Mesendoderm (in vitro differentiated cells): ENCODE measurements around the gene LSM4.
A peak's percentile ranks its signal among the peaks of the same experiment; 100 is the strongest.

Source experiments
- DNase-seq: peaks from one replicate; pipeline ENCODE4 v3.0.0; 2013
- H2AK5ac ChIP-seq: 2 replicates; pipeline ENCODE4 v1.6.1; 2013; ENCODE audit warnings: low read length, inconsistent platforms
- H2BK120ac ChIP-seq: 2 replicates; pipeline ENCODE4 v1.6.1; 2013; ENCODE audit warnings: low read depth, mild to moderate bottlenecking, low read length, moderate library complexity, mixed read lengths
- H2BK15ac ChIP-seq: replicated peaks from 2 replicates; pipeline ENCODE4 v1.6.1; 2013; ENCODE audit warnings: low read depth, mild to moderate bottlenecking, moderate library complexity
- H2BK5ac ChIP-seq: 2 replicates; pipeline ENCODE4 v1.6.1; 2013; ENCODE audit warnings: low read length, inconsistent platforms
- H3K18ac ChIP-seq: 2 replicates; pipeline ENCODE4 v1.6.1; 2013; ENCODE audit warnings: mild to moderate bottlenecking, low read length, mixed read lengths
- H3K23ac ChIP-seq: one replicate; pipeline ENCODE4 v1.6.1; 2013; ENCODE audit warnings: low read length
- H3K27ac ChIP-seq: 2 replicates; pipeline ENCODE4 v1.5.1; 2013; ENCODE audit warnings: low read depth, mild to moderate bottlenecking, inconsistent platforms, low read length, moderate library complexity
- H3K27me3 ChIP-seq: 2 replicates; pipeline ENCODE4 v1.6.1; 2013; ENCODE audit warnings: low read length, control low read depth, mild to moderate bottlenecking, inconsistent platforms; ENCODE audit not compliant: insufficient read depth, poor library complexity
- H3K36me3 ChIP-seq: 2 replicates; pipeline ENCODE4 v1.6.1; 2013; ENCODE audit warnings: low read length, inconsistent platforms; ENCODE audit not compliant: control insufficient read depth, insufficient read depth
- H3K4ac ChIP-seq: one replicate; pipeline ENCODE4 v1.6.1; 2013; ENCODE audit warnings: low read depth, mild to moderate bottlenecking, low read length, moderate library complexity
- H3K4me1 ChIP-seq: 2 replicates; pipeline ENCODE4 v1.6.1; 2013; ENCODE audit warnings: low read depth, low read length, inconsistent platforms; ENCODE audit not compliant: control insufficient read depth
- H3K4me2 ChIP-seq: 2 replicates; pipeline ENCODE4 v1.6.1; 2013; ENCODE audit warnings: low read length
- H3K4me3 ChIP-seq: 2 replicates; pipeline ENCODE4 v1.5.1; 2013; ENCODE audit warnings: mild to moderate bottlenecking, low read length
- H3K56ac ChIP-seq: one replicate; pipeline ENCODE4 v1.6.1; 2013; ENCODE audit warnings: low read length
- H3K79me1 ChIP-seq: 2 replicates; pipeline ENCODE4 v1.6.1; 2013; ENCODE audit warnings: low read length, inconsistent platforms
- H3K79me2 ChIP-seq: 2 replicates; pipeline ENCODE4 v1.6.1; 2013; ENCODE audit warnings: mild to moderate bottlenecking, low read length; ENCODE audit not compliant: control insufficient read depth, insufficient read depth
- H3K9ac ChIP-seq: 2 replicates; pipeline ENCODE4 v1.6.1; 2013; ENCODE audit warnings: low read length, inconsistent platforms
- H4K5ac ChIP-seq: one replicate; pipeline ENCODE4 v1.6.1; 2013; ENCODE audit warnings: low read length
- H4K8ac ChIP-seq: one replicate; pipeline ENCODE4 v1.6.1; 2013; ENCODE audit warnings: low read depth, mild to moderate bottlenecking, control low read depth, low read length, moderate library complexity
- WGBS: extraction: QIAGEN DNeasy Blood & Tissue Kit; methylation state at CpG from one replicate; pipeline ENCODE4 v1.1.7; 2013; ENCODE audit warnings: low lambda C conversion rate, missing lambda C conversion rate; ENCODE audit not compliant: insufficient coverage; ENCODE audit errors: extremely low coverage; 5-methylcytosine and 5-hydroxymethylcytosine counted together

Gene LSM4

GRCh38 chr19:18295034-18295451, 27.8 kb downstream of the LSM4 start:
- Histone ChIP-seq H4K8ac (no peak overlapping the region), H3K23ac (no peak overlapping the region), H2AK5ac (no peak overlapping the region), H3K79me1 (no peaks in the 10 kb centered on the region), H2BK120ac (no peak overlapping the region), H3K4me1 (peaks cover 5% of the 10 kb centered on the region), H3K56ac (no peak overlapping the region), H3K4me2 (no peak overlapping the region), H3K4ac (no peak overlapping the region), H3K79me2 (no peaks in the 10 kb centered on the region), H2BK5ac (no peak overlapping the region), H3K36me3 (no peaks in the 10 kb centered on the region), H3K4me3 (no peak overlapping the region), H3K9ac (no peak overlapping the region), H2BK15ac (no peak overlapping the region), H3K27me3 (no peaks in the 10 kb centered on the region), H4K5ac (no peak overlapping the region), H3K18ac (no peak overlapping the region), H3K27ac (no peak overlapping the region)
- DNase-seq, result no peak
- WGBS, result no CpG with 5 or more reads among the region's 4 CpGs

DNA sequence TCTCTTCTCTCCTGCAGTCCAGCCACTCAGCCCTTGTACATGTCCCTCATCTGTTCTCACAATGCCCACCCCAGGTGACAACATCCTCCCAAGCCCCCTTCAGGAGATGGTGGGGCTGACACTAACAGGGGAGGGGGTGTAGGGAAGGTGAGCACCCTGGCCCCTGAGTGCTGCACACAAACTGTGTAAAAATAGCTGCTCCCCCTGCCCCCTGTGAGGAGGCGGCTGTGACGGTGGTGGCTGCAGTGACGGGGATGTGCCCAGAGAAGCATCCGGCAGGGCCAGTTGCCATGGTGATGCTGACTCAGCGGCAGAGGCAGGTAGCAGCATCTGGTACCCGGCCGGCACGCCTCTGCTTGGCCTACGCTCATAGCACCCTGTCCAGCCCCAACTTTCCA, 28.4 kb downstream of the LSM4 start:
- WGBS, result no CpG with 5 or more reads among the region's 9 CpGs
- Histone ChIP-seq H3K9ac (no peak overlapping the region), H4K5ac (no peak overlapping the region), H3K27me3 (no peaks in the 10 kb centered on the region), H3K18ac (no peak overlapping the region), H3K36me3 (no peaks in the 10 kb centered on the region), H2BK5ac (no peak overlapping the region), H3K4me3 (no peak overlapping the region), H3K79me2 (no peaks in the 10 kb centered on the region), H2BK120ac (no peak overlapping the region), H3K4me2 (no peak overlapping the region), H3K4ac (no peak overlapping the region), H4K8ac (no peak overlapping the region), H3K27ac (no peak overlapping the region), H3K56ac (peak overlapping the region; percentile 57), H3K79me1 (no peaks in the 10 kb centered on the region), H2AK5ac (peak overlapping the region; percentile 48), H2BK15ac (no peak overlapping the region), H3K23ac (no peak overlapping the region), H3K4me1 (peaks cover 5% of the 10 kb centered on the region)
- peak; percentile 57 for DNase-seq

GRCh38 chr19:18293642-18294466, 29.0 kb downstream of the LSM4 start:
- H4K8ac ChIP-seq, result no peak overlapping the region
- H3K18ac ChIP-seq, result peak overlapping the region; percentile 42
- H3K79me1 ChIP-seq, result no peaks in the 10 kb centered on the region
- H2BK120ac ChIP-seq, result no peak overlapping the region
- no peak overlapping the region for H3K23ac ChIP-seq
- no peaks in the 10 kb centered on the region for H3K27me3 ChIP-seq
- DNase-seq, result peak; percentile 42
- H3K4me3 ChIP-seq, result no peak overlapping the region
- H3K79me2 ChIP-seq, result no peaks in the 10 kb centered on the region
- peak overlapping the region; percentile 58 for H3K9ac ChIP-seq
- WGBS, result no CpG with 5 or more reads among the region's 18 CpGs
- H3K36me3 ChIP-seq, result no peaks in the 10 kb centered on the region
- H3K4ac ChIP-seq, result no peak overlapping the region
- peak overlapping the region; percentile 48 for H2AK5ac ChIP-seq
- no peak overlapping the region for H4K5ac ChIP-seq
- H3K27ac ChIP-seq, result peak overlapping the region; percentile 90
- H3K4me1 ChIP-seq, result peaks cover 5% of the 10 kb centered on the region
- no peak overlapping the region for H2BK15ac ChIP-seq
- peak overlapping the region; percentile 4 for H2BK5ac ChIP-seq
- no peak overlapping the region for H3K4me2 ChIP-seq
- peak overlapping the region; percentile 57 for H3K56ac ChIP-seq

- peak overlapping the region; percentile 25 for H3K4me3 ChIP-seq
- H2AK5ac ChIP-seq, result no peak overlapping the region
- H2BK5ac ChIP-seq, result peak overlapping the region; percentile 4
- H3K79me2 ChIP-seq, result no peaks in the 10 kb centered on the region
- H3K79me1 ChIP-seq, result no peaks in the 10 kb centered on the region
- peaks cover 9% of the 10 kb centered on the region for H3K4me1 ChIP-seq
- H3K9ac ChIP-seq, result peak overlapping the region; percentile 85
- peak overlapping the region; percentile 99 for H3K27ac ChIP-seq
- H3K27me3 ChIP-seq, result no peaks in the 10 kb centered on the region
- H4K8ac ChIP-seq, result no peak overlapping the region
- no peak overlapping the region for H3K23ac ChIP-seq
- peak overlapping the region; percentile 70 for H3K4me2 ChIP-seq
- DNase-seq, result peak; percentile 98
- no peaks in the 10 kb centered on the region for H3K36me3 ChIP-seq
- peak overlapping the region; percentile 52 for H2BK120ac ChIP-seq
- no peak overlapping the region for H4K5ac ChIP-seq
- H3K4ac ChIP-seq, result no peak overlapping the region
- peak overlapping the region; percentile 81 for H3K56ac ChIP-seq
- WGBS, result no CpG with 5 or more reads among the region's 31 CpGs
- H3K18ac ChIP-seq, result peak overlapping the region; percentile 42
- H2BK15ac ChIP-seq, result no peak overlapping the region
These were observed 29.9 kb downstream of the LSM4 start for GRCh38 chr19:18292810-18293641.

- peak; percentile 94 for DNase-seq
- H3K4me1 ChIP-seq, result peaks cover 10% of the 10 kb centered on the region
- no CpG with 5 or more reads among the region's 20 CpGs for WGBS
These were observed 30.4 kb downstream of the LSM4 start for GRCh38 chr19:18292462-18292809.

More at GRCh38 chr19:18292462-18292809, 30.4 kb downstream of the LSM4 start:
- peak overlapping the region; percentile 99 for H3K27ac ChIP-seq
- H3K18ac ChIP-seq, result peak overlapping the region; percentile 19
- H3K27me3 ChIP-seq, result no peaks in the 10 kb centered on the region
- peak overlapping the region; percentile 41 for H4K8ac ChIP-seq
- H2BK15ac ChIP-seq, result peak overlapping the region; percentile 88
- no peaks in the 10 kb centered on the region for H3K79me1 ChIP-seq
- peak overlapping the region; percentile 37 for H2BK5ac ChIP-seq
- H2AK5ac ChIP-seq, result no peak overlapping the region
- peak overlapping the region; percentile 25 for H3K4me3 ChIP-seq
- H3K36me3 ChIP-seq, result no peaks in the 10 kb centered on the region
- H3K9ac ChIP-seq, result peak overlapping the region; percentile 85
- H3K79me2 ChIP-seq, result no peaks in the 10 kb centered on the region
- peak overlapping the region; percentile 23 for H3K4ac ChIP-seq
- peak overlapping the region; percentile 81 for H3K56ac ChIP-seq
- peak overlapping the region; percentile 88 for H2BK120ac ChIP-seq
- H4K5ac ChIP-seq, result no peak overlapping the region
- peak overlapping the region; percentile 70 for H3K4me2 ChIP-seq
- no peak overlapping the region for H3K23ac ChIP-seq
